OCI-LY3 (cell line): Measurements from ENCODE around the gene RBMY1E.
"Not testable (repeated sequence)": the region's sequence is repeated elsewhere in the genome, so short reads cannot be mapped to it uniquely, and the experiment has no call there.

Experiments
- H2AFZ ChIP-seq: fragments of 200-600, 300-600 bp; shearing (Covaris generic); 2 replicates; pipeline ENCODE4 v1.6.0; 2014; ENCODE audit warnings: antibody characterized with exemption, low read depth, low read length
- H3K27ac ChIP-seq: fragments of 200-600, 300-600 bp; sonication (generic); 2 replicates; pipeline ENCODE4 v1.5.1; 2014; ENCODE audit warnings: mild to moderate bottlenecking, low read length, moderate library complexity, mixed read lengths
- H3K27me3 ChIP-seq: fragments of 200-600, 300-600 bp; sonication (generic); 2 replicates; pipeline ENCODE4 v1.6.1; 2014; ENCODE audit warnings: low read depth, low read length, mixed read lengths
- H3K36me3 ChIP-seq: fragments of 200-600, 300-600 bp; sonication (generic); replicated peaks from 2 replicates; pipeline ENCODE3; 2014; ENCODE audit warnings: low read depth, low read length, mixed read lengths
- H3K4me1 ChIP-seq: fragments of 300-600, 200-600 bp; sonication (generic); 2 replicates; pipeline ENCODE4 v1.6.1; 2014; ENCODE audit warnings: low read length, mixed read lengths
- H3K4me2 ChIP-seq: fragments of 200-600, 300-600 bp; sonication (generic); 2 replicates; pipeline ENCODE4 v1.6.1; 2014; ENCODE audit warnings: low read length, mixed read lengths
- H3K4me3 ChIP-seq: fragments of 300-600, 200-600 bp; sonication (generic); 2 replicates; pipeline ENCODE4 v1.5.1; 2014; ENCODE audit warnings: antibody characterized with exemption, mild to moderate bottlenecking, low read length, moderate library complexity
- H3K79me2 ChIP-seq: fragments of 300-600, 200-600 bp; shearing (Covaris generic); 2 replicates; pipeline ENCODE4 v1.6.1; 2014; ENCODE audit warnings: mild to moderate bottlenecking, low read length, mixed read lengths
- H3K9ac ChIP-seq: fragments of 300-600, 200-600 bp; shearing (Covaris generic); 2 replicates; pipeline ENCODE4 v1.6.0; 2014; ENCODE audit warnings: mild to moderate bottlenecking, low read length, moderate library complexity
- H3K9me3 ChIP-seq: fragments of 200-600, 300-600 bp; shearing (Covaris generic); 2 replicates; pipeline ENCODE4 v1.6.1; 2014; ENCODE audit warnings: low read length, mixed read lengths; ENCODE audit not compliant: insufficient read depth
- H4K20me1 ChIP-seq: fragments of 200-600, 300-600 bp; sonication (generic); 2 replicates; pipeline ENCODE4 v1.6.1; 2016; ENCODE audit warnings: low read length, mixed read lengths; ENCODE audit not compliant: insufficient read depth

Gene RBMY1E

GRCh38 chrY:21917932-21918331, at the start of gene RBMY1E:
TSS of gene RBMY1E (minus strand) at chrY:21918032. CDS start at chrY:21916054, 1,978 bp downstream.
- not testable (repeated sequence) for H3K4me3 ChIP-seq, H3K4me2 ChIP-seq, H4K20me1 ChIP-seq, H3K9ac ChIP-seq, H3K27ac ChIP-seq, H3K4me1 ChIP-seq, H3K36me3 ChIP-seq, H3K27me3 ChIP-seq, H2AFZ ChIP-seq, H3K9me3 ChIP-seq, H3K79me2 ChIP-seq

GRCh38 chrY:21894426-21894825, 23.4 kb downstream of the RBMY1E start, which contains the start of gene RBMY1D:
TSS of gene RBMY1D (minus strand) at chrY:21894526. CDS start at chrY:21892513, 2,013 bp downstream.
- not testable (repeated sequence) for H3K27me3 ChIP-seq, H3K9me3 ChIP-seq, H4K20me1 ChIP-seq, H3K27ac ChIP-seq, H3K4me2 ChIP-seq, H3K36me3 ChIP-seq, H3K4me3 ChIP-seq, H3K9ac ChIP-seq, H3K79me2 ChIP-seq, H3K4me1 ChIP-seq, H2AFZ ChIP-seq

GRCh38 chrY:21869407-21870076, 48.3 kb downstream of the RBMY1E start:
- not testable (repeated sequence) for H3K79me2 ChIP-seq, H3K9ac ChIP-seq, H3K27ac ChIP-seq, H3K36me3 ChIP-seq, H3K27me3 ChIP-seq, H3K9me3 ChIP-seq, H2AFZ ChIP-seq, H4K20me1 ChIP-seq, H3K4me3 ChIP-seq, H3K4me2 ChIP-seq, H3K4me1 ChIP-seq
